Mesenchymal stem cell (in vitro differentiated cells and primary cell): ENCODE measurements around the gene FBN2.

Experiments
- DNase-seq: peaks from one replicate; pipeline ENCODE4 v3.0.0-alpha.2; 2013
- H2AFZ ChIP-seq: one replicate; pipeline ENCODE4 v1.6.1; 2013; ENCODE audit warnings: low read depth, mild to moderate bottlenecking, control low read depth, inconsistent platforms, low read length, moderate library complexity
- H2AK5ac ChIP-seq: 2 replicates; pipeline ENCODE4 v1.6.1; 2013; ENCODE audit warnings: low read length, moderate library complexity, mild to moderate bottlenecking, inconsistent platforms; ENCODE audit not compliant: severe bottlenecking
- H2BK120ac ChIP-seq: one replicate; pipeline ENCODE4 v1.6.1; 2013; ENCODE audit warnings: low read depth, mild to moderate bottlenecking, inconsistent platforms, low read length, moderate library complexity
- H2BK12ac ChIP-seq, 2 experiments: one replicate each; pipeline ENCODE4 v1.6.1; 2013; ENCODE audit warnings: inconsistent platforms in 2 of 2, low read length in 2 of 2, mild to moderate bottlenecking in 2 of 2, moderate library complexity in 2 of 2, control low read depth in 1 of 2
- H2BK15ac ChIP-seq: one replicate; pipeline ENCODE4 v1.6.1; 2013; ENCODE audit warnings: mild to moderate bottlenecking, low read depth, inconsistent platforms; ENCODE audit not compliant: poor library complexity, severe bottlenecking
- H2BK5ac ChIP-seq: 2 replicates; pipeline ENCODE4 v1.6.1; 2013; ENCODE audit warnings: low read depth, mild to moderate bottlenecking, low read length, control low read depth, inconsistent platforms; ENCODE audit not compliant: poor library complexity, severe bottlenecking
- H3K14ac ChIP-seq, 2 experiments: one replicate each; pipeline ENCODE4 v1.6.1; 2013; ENCODE audit warnings: inconsistent platforms in 2 of 2, low read length in 2 of 2, control low read depth in 1 of 2, mild to moderate bottlenecking in 1 of 2, moderate library complexity in 1 of 2
- H3K18ac ChIP-seq, 2 experiments: one replicate each; pipeline ENCODE4 v1.6.1; 2013; ENCODE audit warnings: inconsistent platforms in 2 of 2, low read length in 2 of 2, control low read depth in 1 of 2, low read depth in 1 of 2, mild to moderate bottlenecking in 1 of 2
- H3K23ac ChIP-seq, 2 experiments: one replicate each; pipeline ENCODE4 v1.6.1; 2013; ENCODE audit warnings: inconsistent platforms in 2 of 2, low read length in 2 of 2, mild to moderate bottlenecking in 2 of 2, moderate library complexity in 2 of 2, control low read depth in 1 of 2
- H3K27ac ChIP-seq: 2 replicates; pipeline ENCODE4 v1.5.1; 2013; ENCODE audit warnings: mild to moderate bottlenecking, moderate library complexity, low read length, control low read depth, inconsistent platforms; ENCODE audit not compliant: poor library complexity, severe bottlenecking
- H3K27me3 ChIP-seq, 2 experiments: 2 replicates each; pipeline versions ENCODE4 v1.6.1 to v1.7.0; 2013; ENCODE audit warnings: low read length in 2 of 2, mild to moderate bottlenecking in 2 of 2, moderate library complexity in 2 of 2, control low read depth in 1 of 2, inconsistent platforms in 1 of 2; ENCODE audit not compliant: control insufficient read depth in 1 of 2, insufficient read depth in 1 of 2
- H3K36me3 ChIP-seq, 2 experiments: 2 replicates each; pipeline versions ENCODE4 v1.6.1 to v1.7.0; 2013; ENCODE audit warnings: low read length in 2 of 2, control low read depth in 1 of 2, inconsistent platforms in 1 of 2, low read depth in 1 of 2, mild to moderate bottlenecking in 1 of 2; ENCODE audit not compliant: insufficient read depth in 2 of 2, control insufficient read depth in 1 of 2
- H3K4ac ChIP-seq, 2 experiments: one replicate each; pipeline ENCODE4 v1.6.1; 2013; ENCODE audit warnings: inconsistent platforms in 2 of 2, low read length in 2 of 2, mild to moderate bottlenecking in 2 of 2, moderate library complexity in 2 of 2, control low read depth in 1 of 2, low read depth in 1 of 2
- H3K4me1 ChIP-seq: 2 replicates; pipeline ENCODE4 v1.6.1; 2013; ENCODE audit warnings: low read depth, low read length, control low read depth; ENCODE audit not compliant: control insufficient read depth, insufficient read depth
- H3K4me2 ChIP-seq: 2 replicates; pipeline ENCODE4 v1.6.1; 2013; ENCODE audit warnings: low read length, mild to moderate bottlenecking, inconsistent platforms; ENCODE audit not compliant: poor library complexity, severe bottlenecking
- H3K4me3 ChIP-seq, 2 experiments: 2 replicates each; pipeline versions ENCODE4 v1.5.1 to v1.7.0; 2013; ENCODE audit warnings: low read length in 2 of 2, mild to moderate bottlenecking in 2 of 2, control low read depth in 1 of 2, low read depth in 1 of 2; ENCODE audit not compliant: insufficient read depth in 1 of 2
- H3K79me1 ChIP-seq: replicated peaks from 2 replicates; pipeline ENCODE4 v1.6.1; 2013; ENCODE audit warnings: mild to moderate bottlenecking, control low read depth, low read length, inconsistent platforms; ENCODE audit not compliant: poor library complexity, severe bottlenecking
- H3K9ac ChIP-seq: 2 replicates; pipeline ENCODE4 v1.7.0; 2013; ENCODE audit warnings: mild to moderate bottlenecking, low read length, moderate library complexity
- H3K9me3 ChIP-seq: 2 replicates; pipeline ENCODE4 v1.7.0; 2013; ENCODE audit warnings: mild to moderate bottlenecking, low read length; ENCODE audit not compliant: control insufficient read depth
- H4K8ac ChIP-seq: one replicate; pipeline ENCODE4 v1.6.1; 2013; ENCODE audit warnings: inconsistent platforms, mild to moderate bottlenecking, low read length, moderate library complexity
- H4K91ac ChIP-seq: one replicate; pipeline ENCODE4 v1.6.1; 2013; ENCODE audit warnings: mild to moderate bottlenecking, low read length, inconsistent platforms
- WGBS: methylation state at CpG from one replicate; pipeline ENCODE4 v1.1.7; 2013; ENCODE audit warnings: mixed read lengths; 5-methylcytosine and 5-hydroxymethylcytosine counted together

FBN2 gene

DNA sequence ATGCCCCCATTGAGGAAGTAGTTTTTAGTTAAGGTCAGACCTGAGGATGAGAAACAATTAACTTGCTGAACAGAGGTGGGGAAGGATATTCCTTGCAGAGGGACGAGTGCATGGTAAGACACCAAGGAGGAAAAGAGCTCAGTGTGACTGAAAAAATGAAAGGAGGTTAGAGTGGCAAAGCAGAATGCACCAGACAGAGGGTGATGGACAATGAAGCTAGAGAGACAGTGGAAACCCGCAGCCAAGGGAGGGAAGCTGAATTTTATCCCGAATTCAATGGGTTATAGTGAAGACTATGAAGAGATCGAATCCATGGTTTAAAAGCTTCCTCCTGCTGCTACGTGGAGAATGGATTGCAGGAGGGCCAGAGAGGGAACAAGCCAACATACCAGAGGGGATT lies 206.8 kb downstream of the FBN2 start:
- DNase-seq: no peak
- H4K91ac ChIP-seq: no peak overlapping the region
- no peaks in the 10 kb centered on the region for H3K4me1 ChIP-seq
- no peak overlapping the region for H2BK12ac ChIP-seq
- no peak overlapping the region for H3K4ac ChIP-seq
- H3K14ac ChIP-seq: no peak overlapping the region
- H3K9me3 ChIP-seq: peaks cover 9% of the 10 kb centered on the region
- no peak overlapping the region for H3K9ac ChIP-seq
- H2AK5ac ChIP-seq: no peak overlapping the region
- no peak overlapping the region for H3K27ac ChIP-seq
- H4K8ac ChIP-seq: no peak overlapping the region
- H3K4me3 ChIP-seq: no peak overlapping the region
- H3K18ac ChIP-seq: no peak overlapping the region
- no peak overlapping the region for H2BK5ac ChIP-seq
- H3K79me1 ChIP-seq: no peaks in the 10 kb centered on the region
- H2AFZ ChIP-seq: no peak overlapping the region
- no peaks in the 10 kb centered on the region for H3K27me3 ChIP-seq
- H3K36me3 ChIP-seq: peaks cover 14 to 82% of the 10 kb centered on the region in 2 experiments
- H3K23ac ChIP-seq: no peak overlapping the region
- H3K4me2 ChIP-seq: no peak overlapping the region
- no peak overlapping the region for H2BK15ac ChIP-seq
- H2BK120ac ChIP-seq: no peak overlapping the region
- WGBS: 93% methylated on average over 5 of the region's 5 CpGs

DNA sequence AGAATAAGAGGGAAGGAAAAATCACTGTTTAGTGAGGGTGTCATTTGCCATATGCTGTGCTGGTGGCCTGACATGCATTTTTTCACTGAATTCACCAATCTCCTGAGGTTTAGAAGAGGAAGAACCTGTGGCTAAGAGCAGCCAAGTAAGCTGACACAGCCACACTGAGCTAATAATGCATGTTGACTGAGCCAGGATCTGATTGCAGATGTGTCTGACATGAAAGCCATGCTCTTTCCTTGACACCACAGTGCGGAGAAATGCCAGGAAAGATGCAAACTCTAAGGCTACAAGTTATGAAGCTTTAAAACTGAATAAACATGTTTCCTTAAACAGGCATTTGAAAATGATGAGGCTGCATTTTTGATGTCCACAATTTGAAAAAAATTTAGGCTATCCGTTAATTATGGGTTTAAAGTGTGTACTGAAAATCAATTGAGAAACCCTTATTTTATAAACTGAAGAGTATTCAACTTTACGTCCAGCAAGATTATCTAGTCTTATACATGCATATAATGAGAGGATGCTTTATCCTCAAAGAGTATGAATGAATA lies 208.6 kb downstream of the FBN2 start:
- H3K14ac ChIP-seq: no peak overlapping the region
- H2AK5ac ChIP-seq: no peak overlapping the region
- no peak overlapping the region for H3K4me2 ChIP-seq
- no peaks in the 10 kb centered on the region for H3K27me3 ChIP-seq
- H3K4me1 ChIP-seq: no peaks in the 10 kb centered on the region
- no peak overlapping the region for H3K9ac ChIP-seq
- no peak overlapping the region for H3K4ac ChIP-seq
- no peak overlapping the region for H2BK15ac ChIP-seq
- no peak overlapping the region for H3K23ac ChIP-seq
- no peak overlapping the region for H2BK120ac ChIP-seq
- peaks cover 13 to 68% of the 10 kb centered on the region in 2 experiments for H3K36me3 ChIP-seq
- H2BK5ac ChIP-seq: no peak overlapping the region
- no peak overlapping the region for H3K27ac ChIP-seq
- H3K4me3 ChIP-seq: no peak overlapping the region
- H4K91ac ChIP-seq: no peak overlapping the region
- 100% methylated on average over 1 of the region's 3 CpGs for WGBS
- H4K8ac ChIP-seq: no peak overlapping the region
- H2AFZ ChIP-seq: no peak overlapping the region
- no peak overlapping the region for H3K18ac ChIP-seq
- H3K79me1 ChIP-seq: no peaks in the 10 kb centered on the region
- H3K9me3 ChIP-seq: peaks cover 9% of the 10 kb centered on the region
- no peak overlapping the region for H2BK12ac ChIP-seq
- no peak for DNase-seq

DNA sequence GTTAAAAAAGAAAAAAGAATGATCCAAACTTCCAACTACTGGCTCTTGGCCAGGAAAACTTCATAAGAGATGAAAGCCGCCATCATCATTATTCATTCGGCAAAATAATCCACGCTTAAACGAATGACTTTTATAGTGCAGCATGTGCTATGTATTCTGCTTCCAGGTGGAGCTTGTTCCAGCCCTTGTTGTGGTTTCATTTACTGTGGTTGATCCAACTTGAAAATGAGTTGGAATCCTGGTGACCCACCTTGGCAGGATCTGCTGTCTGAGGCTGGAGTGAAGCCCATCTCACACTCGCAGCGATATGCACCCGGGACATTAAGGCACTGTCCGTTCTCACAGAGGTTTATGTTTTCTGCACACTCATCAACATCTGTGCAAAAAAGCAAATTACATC lies 209.6 kb downstream of the FBN2 start:
- H3K4ac ChIP-seq: no peak overlapping the region

DNA sequence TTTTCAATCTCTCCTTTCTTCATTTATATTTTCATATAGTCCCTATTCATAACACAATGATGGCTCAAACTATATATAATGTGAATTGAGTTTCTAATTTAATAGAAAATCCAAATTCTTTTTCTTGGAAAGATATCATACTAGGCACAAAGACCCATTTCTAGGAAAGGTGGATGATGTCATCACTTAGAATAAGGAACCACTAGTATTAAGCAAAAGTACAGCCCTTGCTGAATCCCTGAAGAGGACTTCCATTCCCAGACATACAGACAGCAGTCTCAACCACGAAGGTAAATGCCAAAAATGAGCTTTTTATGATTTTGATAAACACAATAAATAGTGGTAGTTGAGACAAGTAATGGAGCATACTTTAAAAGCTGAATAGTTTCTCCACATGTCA lies 210.0 kb downstream of the FBN2 start:
- DNase-seq: no peak
- no peak overlapping the region for H2AFZ ChIP-seq

More for the DNA sequence above, 209.6 kb downstream of the FBN2 start:
- Histone ChIP-seq H2AK5ac (no peak overlapping the region), H2BK120ac (no peak overlapping the region), H2BK12ac (no peak overlapping the region), H3K14ac (no peak overlapping the region), H2BK5ac (no peak overlapping the region), H3K23ac (no peak overlapping the region), H3K4me2 (no peak overlapping the region), H3K79me1 (no peaks in the 10 kb centered on the region), H3K18ac (no peak overlapping the region), H3K27ac (no peak overlapping the region), H2AFZ (no peak overlapping the region), H3K9ac (no peak overlapping the region), H3K4me1 (no peaks in the 10 kb centered on the region), H2BK15ac (no peak overlapping the region), H4K91ac (no peak overlapping the region), H3K27me3 (no peaks in the 10 kb centered on the region), H4K8ac (no peak overlapping the region), H3K9me3 (peaks cover 9% of the 10 kb centered on the region), H3K4me3 (no peak overlapping the region), H3K36me3 (peaks cover 10 to 58% of the 10 kb centered on the region in 2 experiments)
- WGBS: 99% methylated on average over 8 of the region's 8 CpGs
- DNase-seq: no peak

More for the DNA sequence above, 210.0 kb downstream of the FBN2 start:
- no peak overlapping the region for H3K27ac ChIP-seq
- H2AK5ac ChIP-seq: no peak overlapping the region
- H3K27me3 ChIP-seq: no peaks in the 10 kb centered on the region
- no peak overlapping the region for H3K4me2 ChIP-seq
- H2BK12ac ChIP-seq: no peak overlapping the region
- H3K14ac ChIP-seq: no peak overlapping the region
- no peak overlapping the region for H2BK15ac ChIP-seq
- H3K23ac ChIP-seq: no peak overlapping the region
- no peaks in the 10 kb centered on the region for H3K79me1 ChIP-seq
- no peak overlapping the region for H3K4ac ChIP-seq
- no peaks in the 10 kb centered on the region for H3K4me1 ChIP-seq
- peaks cover 9% of the 10 kb centered on the region for H3K9me3 ChIP-seq
- no peak overlapping the region for H2BK120ac ChIP-seq
- peaks cover 10 to 56% of the 10 kb centered on the region in 2 experiments for H3K36me3 ChIP-seq
- no peak overlapping the region for H3K18ac ChIP-seq
- H3K9ac ChIP-seq: no peak overlapping the region
- no peak overlapping the region for H4K8ac ChIP-seq
- no peak overlapping the region for H2BK5ac ChIP-seq
- WGBS: 86% methylated on average over 1 of the region's 1 CpG
- H3K4me3 ChIP-seq: no peak overlapping the region
- H4K91ac ChIP-seq: no peak overlapping the region
